HG03280 (cell line): ENCODE results near the gene TOM1L1.
"Not testable (repeated sequence)": the region's sequence is repeated elsewhere in the genome, so short reads cannot be mapped to it uniquely, and the experiment has no call there.

Experiments used
- ATAC-seq: cut with Tn5 transposase; IDR thresholded peaks from one replicate; pipeline ENCODE4 v1.9.1; 2021; ENCODE audit warnings: mild to moderate bottlenecking, moderate library complexity; ENCODE audit not compliant: unreplicated experiment

TOM1L1 gene

GRCh38 chr17:54900457-54901229 lies at the start of gene TOM1L1:
Gene TOM1L1, plus strand, starts transcription at chr17:54900852. Its CDS starts 14 bp downstream, at chr17:54900866.
- peak; percentile 76 for ATAC-seq

DNA sequence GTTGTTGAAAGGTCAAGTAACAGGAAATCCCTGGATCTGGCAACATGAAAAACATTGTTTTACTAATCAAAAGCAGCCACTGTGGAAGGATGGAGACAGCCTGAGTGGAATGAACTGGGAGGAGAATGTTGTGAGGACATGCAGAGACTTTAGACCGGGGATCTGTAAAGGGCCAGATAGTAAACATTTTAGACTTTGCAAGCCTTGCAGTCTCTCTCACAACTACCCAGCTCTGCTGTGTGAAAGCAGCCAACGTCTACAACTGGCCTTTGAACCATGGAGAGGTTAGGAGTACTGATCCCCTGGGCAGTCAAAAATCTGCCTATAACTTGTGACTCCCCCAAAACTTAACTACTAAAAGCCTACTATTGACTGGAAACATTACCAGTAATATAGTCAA lies 41.5 kb upstream of the TOM1L1 start:
- no peak for ATAC-seq

DNA sequence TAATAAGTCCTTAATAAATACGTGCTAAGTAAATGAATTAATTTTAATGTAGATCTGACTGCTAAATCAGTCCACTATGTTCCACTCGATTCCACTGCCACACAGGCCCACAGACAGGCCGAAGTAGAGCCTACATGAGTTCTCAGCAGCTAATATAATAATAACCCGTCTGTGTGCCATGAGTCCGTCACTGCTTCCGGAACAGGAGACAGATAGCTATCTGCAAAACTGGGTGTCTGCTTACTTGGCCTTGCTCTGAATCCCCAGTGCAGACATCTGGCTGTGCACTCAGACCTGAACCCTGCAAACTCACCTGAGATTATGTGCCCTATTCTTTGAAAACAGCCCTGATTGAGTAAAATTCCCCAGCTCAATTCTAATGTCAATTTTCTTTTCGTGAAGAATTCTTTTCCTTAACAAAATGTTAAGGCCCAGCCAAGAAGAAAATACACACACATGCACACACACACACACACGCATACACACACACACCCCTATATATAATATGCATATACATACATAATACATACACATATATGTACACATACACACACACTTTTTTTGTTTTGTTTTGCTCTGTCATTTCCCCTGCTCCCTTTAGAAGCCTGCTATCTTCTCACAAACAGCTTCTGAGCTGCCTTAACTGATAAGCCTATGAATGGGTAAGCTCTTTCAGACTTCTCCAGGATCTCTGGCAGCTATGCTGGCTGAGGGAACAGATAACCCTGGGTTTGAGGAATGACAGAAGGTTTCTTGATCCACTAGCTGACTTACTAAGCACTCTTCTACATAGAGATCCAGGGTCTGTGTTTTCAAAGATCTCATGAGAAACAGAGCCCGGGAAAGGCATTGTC lies 39.8 kb upstream of the TOM1L1 start:
- ATAC-seq: no peak

GRCh38 chr17:54861471-54861983 lies 39.1 kb upstream of the TOM1L1 start:
- ATAC-seq: no peak

DNA sequence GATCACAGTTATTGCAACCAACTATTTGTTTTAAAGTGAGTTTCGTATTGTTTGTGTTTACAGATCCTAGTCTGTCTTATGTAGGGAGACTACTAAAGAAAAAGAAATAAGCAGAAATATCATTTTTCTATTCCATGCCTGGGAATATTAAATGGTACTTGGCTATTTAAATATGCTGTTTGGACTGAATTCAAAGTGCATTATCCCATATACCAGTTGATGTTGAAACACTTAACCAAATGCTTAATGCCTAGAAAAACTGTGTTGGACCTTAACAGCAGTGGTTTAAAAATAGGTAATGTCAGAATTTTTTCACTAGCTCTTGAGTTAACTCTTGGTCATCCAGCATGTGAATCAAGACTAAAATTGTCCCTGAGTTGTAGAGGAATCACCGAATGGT lies 37.5 kb upstream of the TOM1L1 start:
- ATAC-seq: no peak

DNA sequence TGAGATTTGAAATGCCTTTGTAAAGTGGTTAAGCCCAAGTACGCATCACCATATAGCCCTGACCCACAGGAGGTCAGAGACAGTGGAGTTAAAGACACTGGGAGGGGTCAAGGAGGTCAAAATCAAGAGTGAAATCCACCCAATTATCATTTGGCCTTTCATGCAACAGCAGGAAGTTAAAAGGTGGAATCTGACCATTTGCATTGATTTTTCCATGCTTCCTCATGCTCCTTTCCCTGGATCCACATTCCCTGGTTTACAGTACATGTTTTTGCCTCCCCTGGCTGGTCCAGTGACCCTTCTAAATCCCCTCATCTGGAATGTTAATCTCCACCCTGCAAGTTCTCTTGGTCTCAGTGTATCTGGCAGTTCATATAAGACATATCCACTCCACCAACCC lies 36.6 kb upstream of the TOM1L1 start:
- no peak for ATAC-seq

DNA sequence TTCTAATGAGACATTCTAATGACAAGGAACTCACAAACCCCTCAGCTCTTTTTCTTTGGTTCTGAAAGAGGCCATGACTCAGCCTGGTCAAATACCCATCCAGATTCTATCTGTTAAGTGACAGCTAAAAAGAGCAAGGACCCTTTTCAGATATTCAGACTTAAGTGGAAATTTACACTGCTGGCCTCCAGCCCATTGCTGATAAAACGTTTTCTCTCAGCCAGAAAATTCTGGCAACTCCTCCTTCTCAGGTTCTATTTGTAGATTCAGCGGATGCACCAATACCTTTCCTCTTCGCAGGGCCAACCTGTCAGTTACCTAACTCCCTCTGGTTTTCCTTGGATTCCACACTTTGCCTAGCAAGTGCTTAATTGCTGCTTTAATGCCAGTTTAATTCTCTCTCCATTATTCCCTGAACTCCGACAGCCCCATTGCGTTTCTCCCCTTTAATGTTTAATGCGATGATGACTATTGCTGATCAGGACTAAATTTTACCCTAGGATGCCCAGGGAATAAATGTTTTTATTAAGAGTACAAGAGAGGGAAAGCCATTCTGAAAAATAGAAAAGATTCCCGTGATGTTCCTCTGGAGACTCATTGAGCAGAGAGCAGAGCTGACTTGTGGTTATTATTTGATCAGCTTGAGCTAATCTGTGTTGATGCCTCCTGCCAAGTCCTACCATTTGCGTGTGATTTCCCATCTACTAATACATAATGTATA lies 35.9 kb upstream of the TOM1L1 start:
- ATAC-seq: no peak

DNA sequence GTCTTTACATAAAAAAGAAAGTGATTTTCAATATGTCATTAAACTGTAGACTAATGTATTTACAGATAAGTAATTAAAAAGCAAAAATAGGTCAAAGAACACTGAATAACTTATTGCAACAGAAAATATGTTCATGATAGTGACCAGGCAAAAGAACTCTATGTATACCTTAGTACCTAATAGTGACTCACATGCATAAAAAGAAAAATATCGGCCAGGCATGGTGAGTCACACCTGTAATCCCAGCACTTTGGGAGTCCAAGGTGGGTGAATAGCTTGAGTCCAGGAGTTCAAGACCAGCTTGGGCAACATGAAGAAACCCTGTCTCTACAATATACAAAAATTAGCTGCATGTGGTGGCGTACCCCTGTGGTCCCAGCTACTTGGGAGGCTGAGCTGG lies 33.0 kb upstream of the TOM1L1 start:
- no peak for ATAC-seq

DNA sequence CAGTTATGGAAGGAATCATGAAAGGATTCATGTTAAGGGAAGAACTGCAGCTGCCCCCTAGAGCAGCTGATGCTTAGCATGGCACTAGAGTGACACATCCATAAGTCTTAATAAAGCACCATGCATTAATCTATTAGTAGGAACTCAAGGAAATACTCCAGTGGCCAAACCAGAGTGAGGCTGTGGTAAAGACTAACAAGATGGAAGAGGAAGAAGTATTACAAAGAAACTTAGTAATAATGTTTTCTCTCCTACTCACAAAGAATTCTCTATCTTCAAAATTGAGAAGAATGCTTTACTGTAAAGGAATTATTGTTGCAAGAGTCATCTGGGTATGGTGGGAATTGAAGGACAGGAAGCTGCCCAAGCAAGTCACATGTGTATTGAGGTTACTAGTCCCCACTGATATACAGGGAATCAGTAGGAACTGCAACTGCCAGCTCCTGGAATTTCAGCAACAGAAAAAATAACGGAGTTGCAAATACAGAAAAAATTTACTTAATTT lies 29.9 kb upstream of the TOM1L1 start:
- ATAC-seq: no peak

GRCh38 chr17:54875906-54876305 lies 24.7 kb upstream of the TOM1L1 start:
- ATAC-seq: not testable (repeated sequence)

DNA sequence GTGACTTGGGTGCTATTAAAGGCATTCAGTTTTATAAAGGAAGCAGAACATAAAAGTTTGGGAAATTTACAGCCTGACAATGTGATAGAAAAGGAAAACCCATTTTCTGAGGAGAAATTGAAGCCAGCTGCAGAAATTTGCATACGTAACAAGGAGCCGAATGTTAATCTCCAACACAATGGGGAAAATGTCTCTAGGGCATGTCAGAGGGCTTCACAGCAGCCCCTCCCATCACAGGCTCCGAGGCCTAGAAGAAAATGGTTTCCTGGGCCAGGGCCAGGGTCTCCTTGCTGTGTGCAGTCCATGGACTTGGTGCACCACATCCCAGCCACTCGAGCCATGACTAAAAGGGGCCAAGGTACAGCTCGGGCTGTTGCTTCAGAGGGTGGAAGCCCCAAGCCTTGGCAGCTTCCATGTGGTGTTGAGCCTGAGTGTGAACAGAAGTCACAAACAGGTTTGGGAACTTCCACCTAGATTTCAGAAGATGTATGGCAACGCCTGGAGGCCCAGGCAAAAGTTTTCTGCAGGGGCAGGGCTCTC lies 23.9 kb upstream of the TOM1L1 start:
- no peak for ATAC-seq

DNA sequence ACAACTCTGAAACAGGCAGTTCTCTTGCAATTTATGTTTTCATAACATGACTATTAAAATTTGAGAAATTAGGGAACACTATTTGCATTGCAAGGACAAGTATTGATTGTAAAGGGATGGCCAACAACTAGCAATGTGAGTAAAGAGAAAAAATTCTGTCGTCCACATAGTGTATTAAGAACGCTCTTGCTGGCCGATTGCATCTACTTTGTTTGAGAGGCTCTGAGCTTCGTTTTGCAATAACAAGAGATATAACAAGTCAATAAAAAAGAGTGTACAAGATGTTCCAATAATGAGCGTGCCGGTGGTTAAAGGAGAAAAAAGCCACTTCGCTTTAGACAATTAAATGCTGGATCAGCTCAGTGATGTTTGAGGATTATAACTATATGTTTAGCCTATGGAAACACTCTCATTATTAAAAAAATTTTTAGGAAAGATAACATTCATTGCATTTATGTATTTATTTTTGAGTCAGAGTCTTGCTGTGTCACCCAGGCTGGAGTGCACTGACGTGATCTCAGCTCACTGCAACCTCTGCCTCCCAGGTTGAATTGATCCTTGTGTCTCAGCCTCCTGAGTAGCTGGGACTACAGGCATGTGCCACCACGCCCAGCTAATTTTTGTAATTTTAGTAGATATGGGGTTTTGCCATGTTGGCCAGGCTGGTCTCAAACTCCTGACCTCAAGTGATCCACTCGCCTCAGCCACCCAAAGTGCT lies 19.2 kb upstream of the TOM1L1 start:
- no peak for ATAC-seq

DNA sequence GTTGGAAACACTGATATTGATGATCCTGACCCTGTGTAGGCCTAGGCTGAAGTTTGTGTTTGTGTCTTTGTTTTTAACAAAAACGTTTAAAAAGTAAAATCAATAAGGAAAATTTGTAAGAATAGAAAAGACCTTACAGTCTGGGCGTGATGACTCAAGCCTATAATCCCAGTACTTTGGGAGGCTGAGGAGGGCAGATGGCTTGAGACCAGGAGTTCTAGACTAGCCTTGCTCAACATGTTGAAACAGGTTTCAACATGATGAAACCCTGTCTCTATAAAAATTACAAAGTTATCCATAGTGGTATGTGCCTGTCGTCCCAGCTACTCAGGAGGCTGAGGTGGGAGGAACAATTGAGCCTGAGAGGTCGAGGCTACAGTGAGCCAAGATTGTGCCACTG lies 18.3 kb upstream of the TOM1L1 start:
- no peak for ATAC-seq

DNA sequence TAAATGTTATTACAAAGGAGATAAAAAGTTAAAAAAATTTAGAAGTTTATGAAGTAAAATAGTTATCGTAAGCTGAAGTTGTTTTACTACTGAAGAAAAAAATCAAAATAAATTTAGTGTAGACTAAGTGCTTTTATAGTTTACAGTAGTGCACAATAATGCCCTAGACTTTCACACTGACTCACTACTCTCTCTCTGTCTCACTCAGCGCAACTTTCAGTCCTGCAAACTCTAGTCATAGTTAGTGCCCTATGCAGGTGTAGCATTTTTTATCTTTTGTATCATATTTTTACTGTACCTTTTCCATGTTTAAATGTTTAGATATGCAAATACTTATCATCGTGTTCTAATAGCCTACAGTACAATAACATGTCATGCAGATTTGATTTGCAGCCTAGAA lies 17.7 kb upstream of the TOM1L1 start:
- ATAC-seq: peak; percentile 88

- no peak for ATAC-seq
These were observed 16.7 kb upstream of the TOM1L1 start for GRCh38 chr17:54883939-54884338.

DNA sequence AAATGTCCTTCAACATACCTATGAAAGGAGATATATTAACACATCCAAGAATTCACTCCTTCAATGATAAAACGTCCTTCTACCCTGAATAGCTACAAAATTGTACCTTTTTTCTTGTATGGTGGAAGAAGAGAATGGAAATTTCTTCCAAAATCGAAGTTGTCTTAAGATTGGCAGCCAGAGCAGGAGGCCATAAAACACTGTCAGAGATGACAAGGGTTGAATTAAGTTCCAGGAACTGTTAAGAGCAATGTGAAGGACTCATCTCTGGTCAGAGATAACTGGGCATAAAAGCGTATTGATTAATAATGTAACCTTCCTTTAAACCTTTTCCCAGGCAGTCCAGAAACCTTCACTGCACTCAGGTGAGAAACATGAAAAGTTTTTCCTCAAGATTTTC lies 12.9 kb upstream of the TOM1L1 start:
- ATAC-seq: no peak

DNA sequence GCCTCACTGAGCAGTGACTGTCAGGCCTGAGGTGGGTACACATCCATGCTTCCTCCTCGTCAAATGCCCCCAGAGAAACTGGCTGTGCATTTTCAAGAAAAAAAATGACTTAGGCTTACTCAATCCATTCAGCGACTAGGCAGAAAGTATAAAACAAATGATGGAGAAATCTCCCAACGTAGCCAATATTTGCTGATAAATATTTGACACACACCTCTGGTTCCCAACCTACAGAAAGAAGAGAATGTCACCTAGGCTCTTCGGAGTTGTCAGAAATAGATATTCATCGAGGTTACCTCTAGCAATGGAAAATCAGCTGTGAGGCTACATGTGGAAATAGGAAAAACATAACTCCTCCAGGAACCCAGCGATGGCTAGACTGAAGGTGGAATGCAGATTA lies 12.4 kb upstream of the TOM1L1 start:
- no peak for ATAC-seq

GRCh38 chr17:54888981-54889380 lies 11.7 kb upstream of the TOM1L1 start:
- ATAC-seq: no peak

DNA sequence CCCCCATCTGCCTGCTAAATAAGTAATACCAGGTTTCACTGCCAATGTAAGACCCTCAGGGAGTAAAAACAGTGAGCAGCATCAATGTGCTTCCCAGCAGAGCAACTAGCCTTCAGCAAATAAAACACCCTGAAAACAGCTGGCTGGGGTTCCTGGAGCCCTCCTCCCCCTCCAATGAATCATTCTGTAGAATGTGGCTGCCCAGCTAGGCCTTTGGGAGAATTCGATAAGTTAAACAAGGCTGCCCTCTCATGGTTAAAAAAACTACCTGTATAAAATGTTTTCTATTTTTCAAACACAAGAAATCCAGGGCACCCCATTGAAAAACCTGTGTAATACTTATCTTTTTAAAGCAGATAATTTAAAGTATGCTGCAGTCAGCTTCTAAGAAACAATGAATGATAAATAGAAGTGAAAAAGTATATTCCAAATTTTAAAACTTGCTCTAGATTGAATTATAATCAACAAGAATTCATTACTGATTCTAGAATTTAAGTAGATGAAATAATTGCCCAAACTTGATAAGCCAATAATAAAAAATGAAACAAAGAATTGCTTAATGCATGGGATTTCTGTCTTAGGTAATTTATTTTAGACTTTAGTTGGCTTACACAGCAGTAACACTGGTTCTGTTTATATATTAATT lies 9.4 kb upstream of the TOM1L1 start:
- no peak for ATAC-seq

DNA sequence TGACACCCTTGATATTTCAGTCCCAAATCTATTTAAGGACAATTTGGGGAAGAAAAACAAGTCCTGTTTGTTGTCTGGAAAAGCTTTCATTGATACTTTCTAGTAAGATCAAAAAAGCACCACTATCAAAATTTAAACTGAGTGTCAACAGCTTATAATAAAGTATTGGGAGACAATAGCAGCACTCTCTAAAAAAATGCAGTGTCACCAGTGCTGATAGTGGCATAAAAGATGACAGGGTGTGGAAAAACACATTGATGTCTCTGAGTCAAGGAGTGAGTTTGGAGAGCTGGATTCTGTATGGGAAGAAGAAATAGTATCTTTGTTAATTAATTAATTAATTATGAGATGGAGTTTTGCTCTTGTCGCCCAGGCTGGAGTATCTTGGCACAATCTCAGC lies 8.3 kb upstream of the TOM1L1 start:
- ATAC-seq: no peak
